NK-92 treated with Interleukin-12 subunit alpha and Interleukin-12 subunit beta, amount 100 ng/mL, for 24 hours (cell line): Measurements from ENCODE around the gene PEX14.
"Not testable (repeated sequence)": the region's sequence is repeated elsewhere in the genome, so short reads cannot be mapped to it uniquely, and the experiment has no call there.

Source experiments
- DNase-seq: peaks from one replicate; lab custom pipeline; 2025; lab: John Stamatoyannopoulos, UW

PEX14 gene

GRCh38 chr1:10450836-10451235 is 23.9 kb upstream of the PEX14 start:
- no peak for DNase-seq

- no peak for DNase-seq
Observed at GRCh38 chr1:10451287-10451686, 23.5 kb upstream of the PEX14 start.

DNA sequence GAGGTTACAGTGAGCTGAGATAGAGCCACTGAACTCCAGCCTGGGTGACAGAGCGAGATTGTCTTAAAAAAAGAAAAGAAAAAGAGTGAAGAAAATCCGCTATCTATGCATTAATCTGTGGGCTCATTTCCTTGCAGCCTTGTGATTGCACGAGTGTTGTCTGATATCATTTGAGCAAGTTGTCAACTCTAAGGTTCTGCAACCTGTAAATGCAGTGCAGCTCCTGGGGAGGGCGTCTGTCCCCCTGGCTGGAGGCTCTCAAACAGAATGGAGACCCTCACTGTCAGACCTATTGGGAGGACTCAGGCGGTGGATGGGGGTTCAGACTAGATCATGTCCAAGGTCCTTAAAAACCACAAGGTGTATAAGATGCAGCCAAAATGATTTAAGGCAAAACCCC is 18.7 kb upstream of the PEX14 start:
- DNase-seq: no peak

DNA sequence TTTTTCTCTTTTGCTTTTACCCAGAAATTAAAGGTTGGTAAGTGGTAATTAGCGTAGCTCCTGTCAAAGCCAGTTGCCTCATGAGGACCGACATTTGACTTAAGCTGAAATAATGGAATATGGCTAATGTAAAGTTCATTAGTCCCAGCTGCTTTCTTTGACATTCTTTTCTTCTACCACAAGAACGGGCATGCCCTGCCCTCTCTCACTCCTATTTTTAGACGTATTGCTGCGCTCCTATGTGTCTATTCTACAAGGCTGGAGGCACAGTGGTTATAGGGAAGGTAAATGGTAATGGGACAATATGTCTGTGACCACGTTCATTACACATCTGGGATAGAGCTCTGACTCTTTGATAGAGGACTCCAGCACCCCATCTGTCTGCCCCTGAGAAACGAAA is 18.1 kb upstream of the PEX14 start:
- no peak for DNase-seq

GRCh38 chr1:10457462-10457861 is 17.3 kb upstream of the PEX14 start:
- DNase-seq: not testable (repeated sequence)

- no peak for DNase-seq
Observed at GRCh38 chr1:10457875-10458274, 16.9 kb upstream of the PEX14 start.

DNA sequence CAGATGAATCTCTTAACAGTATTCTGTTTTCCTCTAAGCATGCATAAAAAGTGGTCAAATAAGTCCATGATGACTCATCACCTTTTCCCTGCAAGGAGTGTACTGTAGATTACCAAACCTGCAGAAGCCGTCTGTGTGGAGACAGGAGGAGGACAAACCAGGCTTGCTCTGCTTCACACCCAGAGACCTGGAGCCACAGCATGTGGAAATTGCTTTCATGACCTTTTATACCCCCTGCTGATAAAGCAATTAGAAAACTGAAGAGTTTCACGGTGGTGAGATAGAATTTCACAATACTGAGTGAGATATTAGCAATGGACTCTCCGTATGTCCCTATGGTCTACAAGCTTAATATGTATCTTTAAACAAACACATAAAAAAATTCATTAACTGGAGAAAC is 15.6 kb upstream of the PEX14 start:
- no peak for DNase-seq

- no peak for DNase-seq
Observed at GRCh38 chr1:10467078-10467477, 7.7 kb upstream of the PEX14 start.

DNA sequence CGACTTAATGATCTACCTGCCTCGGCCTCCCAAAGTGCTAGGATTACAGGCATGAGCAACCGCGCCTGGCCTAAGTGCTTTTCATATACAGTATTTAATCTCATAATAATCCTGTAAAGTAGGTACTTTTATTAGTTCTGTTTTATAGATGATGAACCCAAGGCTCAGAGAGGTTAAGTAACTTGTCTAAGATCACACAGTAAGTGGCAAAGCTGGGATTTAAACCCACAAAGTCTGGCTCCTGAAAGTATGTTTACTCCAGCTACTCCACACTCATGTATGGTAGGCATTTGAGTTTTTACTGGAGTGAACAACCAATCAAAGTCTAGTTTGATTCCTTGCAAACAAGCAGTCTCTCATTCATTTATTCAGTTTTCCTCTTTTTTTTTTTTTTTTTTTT is 4.7 kb upstream of the PEX14 start:
- no peak for DNase-seq

DNA sequence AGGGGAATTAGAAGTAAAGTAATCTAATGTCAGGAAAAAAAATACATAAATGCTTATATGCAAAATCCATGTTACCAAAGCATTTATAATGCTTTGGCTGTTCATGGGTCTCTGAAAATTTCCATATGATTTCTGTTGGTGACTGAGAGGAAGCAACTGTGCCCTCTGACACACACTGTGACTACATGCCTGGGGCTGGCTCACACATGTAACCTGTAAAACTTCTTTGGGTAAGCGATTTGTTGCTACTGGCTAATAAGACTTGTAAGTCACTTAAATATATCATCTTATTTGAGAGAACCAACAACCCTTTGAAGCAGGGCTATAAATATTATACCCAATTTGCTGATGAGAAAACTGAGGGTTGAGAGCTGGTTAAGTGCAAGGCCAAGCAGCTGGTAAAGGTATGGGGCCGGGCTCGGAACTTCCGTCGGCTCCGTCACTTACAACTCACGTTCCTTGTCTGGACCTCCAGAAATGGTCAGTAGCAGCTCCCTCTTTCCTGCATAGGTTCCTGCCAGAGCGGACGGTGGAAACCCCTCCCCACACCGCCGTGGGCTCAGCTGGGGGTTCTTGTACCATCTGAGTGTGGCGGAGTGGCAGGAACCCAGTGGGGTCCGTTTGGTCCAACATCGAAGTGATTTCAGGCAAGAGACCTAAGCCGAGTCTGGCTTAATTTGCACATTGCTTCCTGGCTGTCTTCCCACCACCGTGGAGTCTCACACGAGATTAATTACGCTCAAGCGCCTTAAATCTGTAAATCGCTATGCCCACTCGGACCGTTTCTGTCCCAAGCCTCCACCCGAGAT is 3.1 kb upstream of the PEX14 start:
- DNase-seq: peak; percentile 17

DNA sequence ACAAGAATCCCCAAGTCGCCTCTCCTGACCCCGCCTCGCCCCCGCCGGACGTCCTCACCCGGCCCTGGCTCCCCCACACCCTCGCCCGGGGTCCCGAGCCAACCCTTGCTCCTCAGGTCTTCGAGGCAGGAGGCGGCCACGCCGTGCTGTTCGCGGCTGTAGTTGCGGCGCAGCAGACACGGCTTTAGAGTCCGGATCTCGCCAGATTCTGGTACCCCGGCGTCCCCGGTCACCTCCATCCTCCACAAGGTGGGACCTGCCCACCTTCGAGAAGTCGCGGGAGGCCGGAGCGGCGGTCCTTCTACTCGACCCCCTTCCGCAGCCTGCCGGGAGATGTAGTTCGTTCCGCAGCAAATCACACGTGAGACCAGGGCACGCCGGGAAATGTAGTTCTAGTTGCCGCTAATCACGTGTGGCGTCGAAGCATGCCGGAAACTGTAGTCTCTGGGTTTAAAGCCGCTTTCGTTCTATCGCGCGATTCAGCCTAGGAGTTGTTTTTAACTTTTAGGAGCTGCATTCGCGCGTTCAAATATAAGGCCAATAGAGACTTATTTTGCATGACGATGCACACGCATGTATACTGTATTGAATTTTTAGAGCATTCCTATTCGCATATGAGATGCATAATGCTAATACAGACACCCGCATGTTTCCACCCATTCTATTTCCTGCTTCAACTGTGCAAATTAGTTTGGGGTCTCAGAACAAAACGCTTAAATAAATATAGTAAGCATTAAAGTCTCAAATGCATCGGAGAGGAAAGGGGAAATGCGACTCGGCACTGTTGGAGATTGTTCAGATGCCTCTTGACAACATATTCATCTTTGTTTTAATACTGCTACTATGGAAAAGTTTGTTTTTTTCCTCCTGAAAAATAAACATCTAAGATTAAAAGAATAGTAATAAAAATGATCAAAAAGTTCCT is 2.3 kb upstream of the PEX14 start, which contains the start of gene DFFA:
TSS of gene DFFA (minus strand) at position 310 of the 925 bp plus-strand sequence. CDS start at position 239, 71 bp downstream.
- peak; percentile 94 for DNase-seq

DNA sequence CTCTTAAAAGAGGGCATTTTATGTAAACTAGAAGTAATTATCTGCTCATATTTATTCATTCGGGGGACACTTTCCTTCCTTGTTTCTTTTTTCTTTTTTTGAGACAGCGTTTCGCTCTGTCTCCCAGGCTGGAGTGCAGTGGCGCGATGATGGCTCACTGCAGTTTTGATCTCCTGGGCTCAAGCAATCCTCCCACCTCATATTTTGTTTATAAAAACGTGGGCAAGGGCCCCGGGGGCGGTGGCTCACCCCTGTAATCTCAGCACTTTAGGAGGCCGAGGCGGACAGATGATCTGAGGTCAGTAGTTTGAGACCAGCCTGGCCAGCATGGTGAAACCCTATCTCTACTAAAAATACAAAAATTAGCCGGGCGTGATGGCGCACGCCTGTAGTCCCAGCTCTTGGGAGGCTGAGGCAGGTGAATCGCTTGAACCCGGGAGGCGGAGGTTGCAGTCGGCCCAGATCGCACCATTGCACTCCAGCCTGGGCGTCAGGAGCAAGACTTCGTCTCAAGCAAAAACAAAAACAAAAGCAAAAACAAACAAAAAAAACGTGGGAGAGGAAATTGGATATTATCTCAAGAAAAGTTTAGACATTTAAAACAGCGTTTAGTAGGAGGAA is 1.5 kb upstream of the PEX14 start:
- no peak for DNase-seq

DNA sequence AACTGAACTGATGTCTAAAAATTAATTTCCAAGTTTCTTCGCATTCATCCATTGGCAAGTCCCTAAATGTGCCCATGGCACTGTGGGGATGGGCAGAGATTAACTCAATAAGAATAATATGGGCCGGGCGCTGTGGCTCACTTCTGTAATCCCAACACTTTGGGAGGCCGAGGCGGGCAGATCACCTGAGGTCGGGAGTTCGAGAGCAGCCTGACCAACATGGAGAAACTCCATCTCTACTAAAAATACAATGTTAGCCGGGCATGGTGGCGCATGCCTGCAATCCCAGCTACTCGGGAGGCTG is 489 bp upstream of the PEX14 start:
- not testable (repeated sequence) for DNase-seq

DNA sequence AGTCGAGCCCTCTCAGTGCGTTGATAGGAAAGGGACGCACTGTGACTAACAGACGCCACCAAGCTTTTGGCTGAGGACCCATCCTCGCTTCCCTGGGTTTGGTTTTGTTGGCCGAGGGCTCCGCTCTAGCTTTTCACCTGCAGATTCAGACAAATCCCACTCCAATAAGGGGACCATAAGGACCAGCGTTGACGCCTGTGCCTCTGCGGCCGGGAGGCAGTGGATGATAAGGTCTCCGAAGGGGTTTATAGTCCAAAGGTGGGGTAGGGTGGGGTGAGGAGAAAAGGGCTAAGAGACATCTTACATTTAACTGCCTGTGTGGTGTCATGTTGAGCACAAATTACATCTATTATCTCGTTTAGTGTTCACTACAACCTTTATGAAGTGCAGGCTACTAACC is 760 bp downstream of the PEX14 start:
- no peak for DNase-seq

GRCh38 chr1:10479296-10479695 is 4.5 kb downstream of the PEX14 start:
- no peak for DNase-seq

- DNase-seq: no peak
Observed at GRCh38 chr1:10480614-10481013, 5.9 kb downstream of the PEX14 start.

DNA sequence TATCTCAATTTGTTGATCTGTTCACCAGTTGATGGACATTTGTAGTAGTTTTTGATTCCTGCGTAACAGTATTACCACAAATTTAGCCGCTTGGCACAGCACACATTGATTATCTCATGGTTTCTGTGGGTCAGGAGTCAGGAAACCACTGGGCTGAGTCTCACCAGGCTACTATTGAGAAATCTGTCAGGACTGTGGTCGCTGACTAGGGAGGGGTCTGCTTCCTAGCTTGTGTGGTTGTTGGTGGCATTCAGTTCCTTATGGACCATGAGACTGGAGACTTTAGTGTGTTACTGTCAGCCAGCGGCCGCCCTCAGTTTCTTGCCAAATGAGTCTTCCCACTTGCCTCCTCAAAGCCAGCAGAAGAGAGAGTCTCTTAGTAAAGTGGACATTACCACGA is 9.8 kb downstream of the PEX14 start:
- DNase-seq: no peak

DNA sequence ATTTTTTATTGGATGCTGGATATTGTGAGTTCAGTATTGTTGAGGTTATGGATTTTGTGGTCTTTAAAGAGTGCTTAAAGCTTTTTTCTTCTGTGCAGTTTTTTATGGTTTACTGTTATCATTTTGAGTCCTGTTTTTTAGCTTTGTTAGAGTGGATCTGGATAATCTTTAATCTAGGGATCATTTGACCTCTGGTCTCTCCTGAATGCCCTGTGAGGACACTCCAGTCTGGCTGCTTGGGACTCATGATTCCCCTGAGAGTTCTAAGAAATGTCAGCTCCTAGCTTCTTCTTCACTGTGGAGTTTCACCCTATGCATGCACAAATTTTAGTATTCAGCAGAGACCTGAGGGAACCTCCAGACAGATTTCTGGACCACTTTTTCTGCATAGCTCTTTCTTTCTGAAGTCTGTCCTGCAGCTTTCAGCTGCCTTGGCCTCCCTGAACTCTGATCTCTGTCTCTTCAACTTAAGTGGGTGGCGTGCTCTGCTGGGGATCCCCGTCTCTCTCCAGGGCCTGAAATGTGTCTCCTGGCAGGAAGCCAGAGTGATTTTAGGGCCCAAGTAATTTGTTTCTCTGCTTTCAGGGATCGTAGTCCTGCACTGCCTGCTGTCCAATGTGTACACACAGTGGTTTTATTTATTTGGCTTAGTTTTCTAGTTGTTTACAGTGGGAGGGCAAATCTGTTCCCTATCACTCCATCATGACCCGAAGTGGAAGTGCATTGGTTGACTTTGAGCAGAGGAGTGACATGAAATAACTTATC is 14.7 kb downstream of the PEX14 start:
- no peak for DNase-seq

GRCh38 chr1:10490286-10490970 is 15.7 kb downstream of the PEX14 start:
- DNase-seq: no peak

DNA sequence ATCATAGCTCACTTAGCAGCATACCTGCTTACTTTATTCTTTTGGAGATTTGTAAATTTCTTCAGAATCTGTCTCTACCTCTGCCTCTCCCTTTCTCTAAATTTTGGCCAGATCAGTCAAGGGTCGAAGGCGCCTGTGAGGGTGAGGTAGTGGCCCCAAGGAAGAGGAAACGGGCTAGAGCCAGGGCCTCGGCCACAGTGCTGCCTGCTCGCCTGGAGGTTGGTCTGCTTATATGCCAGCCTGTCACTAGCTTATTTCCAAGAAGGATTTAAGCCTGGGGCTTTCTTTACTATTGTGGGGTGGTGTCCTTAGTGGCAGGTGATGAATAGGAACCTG is 19.6 kb downstream of the PEX14 start:
- DNase-seq: no peak

GRCh38 chr1:10494754-10495474 is 20.2 kb downstream of the PEX14 start:
- DNase-seq: peak; percentile 38
